HPDE6-E6E7 (cell line): ENCODE results near the gene UGT1A10.

ENCODE experiments used
- DNase-seq: peaks from one replicate; pipeline ENCODE4 v3.0.0; 2011; ENCODE audit warnings: missing footprints; ENCODE audit errors: extremely low spot score

The UGT1A10 gene

DNA sequence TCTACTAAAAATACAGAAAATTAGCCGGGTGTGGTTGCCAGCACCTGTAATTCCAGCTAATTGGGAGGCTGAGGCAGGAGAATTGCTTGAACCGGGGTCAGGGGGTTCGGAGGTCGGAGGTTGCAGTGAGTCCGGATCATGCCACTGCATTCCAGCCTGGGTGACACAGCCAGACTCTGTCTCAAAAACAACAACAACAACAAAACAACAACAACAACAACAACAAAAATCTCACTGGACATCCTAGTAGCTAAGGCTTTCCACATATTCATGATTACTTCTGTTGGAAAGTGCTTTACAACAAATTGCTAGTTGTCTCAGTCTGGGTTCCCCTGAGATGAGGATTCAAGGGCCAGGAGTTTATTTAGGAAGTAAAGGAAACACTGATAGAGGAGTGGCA is 137.6 kb downstream of the UGT1A10 start:
- DNase-seq: no peak

DNA sequence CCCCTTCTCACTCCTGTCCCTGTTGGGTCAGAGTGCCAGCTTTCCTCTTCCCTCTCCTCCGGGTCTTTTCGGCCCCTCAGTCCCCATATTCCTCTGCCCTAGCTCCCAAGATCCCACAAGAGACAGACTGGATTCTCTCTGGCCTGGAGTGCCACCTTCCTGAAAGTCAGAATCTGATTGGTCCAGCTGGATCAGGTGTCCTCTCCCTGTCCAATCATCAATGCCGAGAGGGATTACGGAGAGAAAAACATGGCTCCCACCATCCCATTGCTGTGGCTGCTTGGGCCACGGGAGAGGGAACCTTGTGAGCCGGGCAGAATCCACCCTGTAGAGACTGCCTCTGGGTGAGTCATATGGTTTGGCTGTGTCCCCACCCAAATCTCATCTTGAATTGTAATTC is 139.2 kb downstream of the UGT1A10 start:
- no peak for DNase-seq

- DNase-seq: no peak
Observed at GRCh38 chr2:233778030-233778429, 141.8 kb downstream of the UGT1A10 start, which contains the start of gene MROH2A. MROH2A (plus strand) TSS chr2:233778330; CDS start chr2:233779359, 1,029 bp downstream.

- no peak for DNase-seq
Observed at GRCh38 chr2:233779722-233780121, 143.5 kb downstream of the UGT1A10 start.

DNA sequence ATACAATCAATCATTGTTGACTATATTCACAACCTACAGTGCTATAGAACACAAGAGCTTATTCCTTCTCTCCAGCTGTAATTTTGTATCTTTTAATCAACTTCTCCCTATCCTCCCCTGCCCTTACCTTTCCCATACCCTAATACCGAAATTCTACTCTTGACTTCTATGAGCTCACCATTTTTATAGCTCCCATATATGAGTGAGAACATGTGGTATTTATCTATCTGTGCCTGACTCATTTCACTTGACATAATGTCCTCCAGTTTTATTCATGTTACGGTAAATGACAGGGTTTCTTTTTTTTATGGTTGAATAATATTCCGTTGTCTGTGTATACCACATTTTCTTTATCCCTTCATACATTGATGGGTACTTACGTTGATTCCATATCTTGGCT is 144.5 kb downstream of the UGT1A10 start:
- no peak for DNase-seq

- DNase-seq: no peak
Observed at GRCh38 chr2:233789554-233789953, 153.3 kb downstream of the UGT1A10 start.

DNA sequence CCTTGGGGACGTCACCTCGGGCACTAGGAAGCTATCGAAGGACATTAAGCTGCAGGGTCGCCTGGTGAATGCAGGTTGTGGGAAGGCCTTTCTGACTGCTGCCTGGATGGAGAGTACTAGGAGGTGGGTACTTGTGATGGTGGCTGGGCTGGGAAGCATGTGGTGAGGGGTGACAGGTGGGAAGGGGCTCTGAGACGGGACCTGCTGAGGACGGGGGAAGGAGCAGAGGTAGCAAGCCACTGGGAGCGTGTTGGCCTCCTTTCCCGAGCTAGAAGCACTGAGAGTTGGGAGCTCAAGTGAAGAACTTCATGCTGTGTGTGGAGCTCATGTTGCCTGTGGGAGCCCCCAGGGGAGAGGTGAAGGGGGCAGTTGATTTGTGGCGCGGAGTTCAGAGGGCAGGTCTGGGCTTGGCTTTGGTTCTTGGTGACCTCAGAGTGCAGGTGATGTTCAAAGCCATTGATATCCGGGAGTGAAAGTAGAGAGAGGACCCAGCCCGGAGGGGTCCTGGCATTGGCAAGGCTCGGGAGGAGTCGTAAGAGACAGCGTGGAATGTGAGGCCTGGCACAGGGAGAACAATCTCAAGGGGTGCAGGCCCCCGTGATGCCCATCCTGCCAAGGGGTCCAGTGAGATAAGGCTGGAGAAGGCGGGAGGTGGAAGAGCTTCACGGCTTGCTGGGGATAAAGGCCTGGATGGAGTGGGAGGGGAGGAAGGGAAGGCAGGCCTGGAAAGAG is 155.1 kb downstream of the UGT1A10 start:
- no peak for DNase-seq

DNA sequence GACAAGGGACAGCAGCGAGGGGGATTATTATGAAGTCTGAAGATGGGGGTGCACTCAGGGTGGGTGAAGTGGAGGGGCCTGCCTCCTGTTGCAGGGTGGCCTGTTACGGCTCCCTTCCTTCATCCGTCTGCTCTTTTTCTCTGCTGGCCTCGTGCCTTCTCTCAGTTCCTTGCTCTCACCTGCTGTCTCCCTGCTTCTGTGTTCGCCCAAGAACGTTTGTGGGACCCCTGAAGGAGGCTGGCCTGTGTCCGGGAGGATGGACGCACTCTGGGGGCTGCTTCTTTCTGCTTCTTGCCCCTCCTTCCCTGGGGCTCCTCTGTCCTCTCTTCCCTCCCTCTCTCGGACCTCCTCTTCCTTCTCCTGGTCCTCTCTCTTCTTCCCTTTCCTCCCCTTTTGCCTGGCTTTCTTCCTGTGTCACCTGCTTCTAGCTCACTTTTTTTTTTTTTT is 155.7 kb downstream of the UGT1A10 start:
- no peak for DNase-seq

GRCh38 chr2:233792720-233793119 is 156.5 kb downstream of the UGT1A10 start:
- DNase-seq: no peak

GRCh38 chr2:233793465-233794127 is 157.3 kb downstream of the UGT1A10 start:
- no peak for DNase-seq

GRCh38 chr2:233794128-233794658 is 157.9 kb downstream of the UGT1A10 start:
- DNase-seq: no peak

- no peak for DNase-seq
Observed at GRCh38 chr2:233795735-233796171, 159.5 kb downstream of the UGT1A10 start.

DNA sequence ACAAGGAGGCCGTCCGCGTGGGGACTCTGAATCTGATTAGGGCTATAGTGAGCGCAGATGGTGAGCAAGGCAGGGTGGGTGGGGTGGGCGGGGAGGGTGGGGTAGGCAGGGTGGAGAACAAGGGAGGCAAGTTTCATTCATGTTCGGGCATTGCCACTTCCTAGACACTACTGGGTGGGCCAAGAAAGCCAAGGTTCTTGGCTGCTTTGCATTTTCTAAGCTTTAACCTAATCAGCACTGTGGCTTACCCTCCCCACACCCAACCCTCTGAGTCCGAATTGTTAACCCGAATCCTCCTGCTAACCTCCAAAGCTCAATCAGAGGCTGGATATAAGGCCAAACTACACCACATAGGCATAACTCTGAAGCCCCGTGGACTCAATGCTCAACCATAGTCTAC is 160.0 kb downstream of the UGT1A10 start:
- no peak for DNase-seq

DNA sequence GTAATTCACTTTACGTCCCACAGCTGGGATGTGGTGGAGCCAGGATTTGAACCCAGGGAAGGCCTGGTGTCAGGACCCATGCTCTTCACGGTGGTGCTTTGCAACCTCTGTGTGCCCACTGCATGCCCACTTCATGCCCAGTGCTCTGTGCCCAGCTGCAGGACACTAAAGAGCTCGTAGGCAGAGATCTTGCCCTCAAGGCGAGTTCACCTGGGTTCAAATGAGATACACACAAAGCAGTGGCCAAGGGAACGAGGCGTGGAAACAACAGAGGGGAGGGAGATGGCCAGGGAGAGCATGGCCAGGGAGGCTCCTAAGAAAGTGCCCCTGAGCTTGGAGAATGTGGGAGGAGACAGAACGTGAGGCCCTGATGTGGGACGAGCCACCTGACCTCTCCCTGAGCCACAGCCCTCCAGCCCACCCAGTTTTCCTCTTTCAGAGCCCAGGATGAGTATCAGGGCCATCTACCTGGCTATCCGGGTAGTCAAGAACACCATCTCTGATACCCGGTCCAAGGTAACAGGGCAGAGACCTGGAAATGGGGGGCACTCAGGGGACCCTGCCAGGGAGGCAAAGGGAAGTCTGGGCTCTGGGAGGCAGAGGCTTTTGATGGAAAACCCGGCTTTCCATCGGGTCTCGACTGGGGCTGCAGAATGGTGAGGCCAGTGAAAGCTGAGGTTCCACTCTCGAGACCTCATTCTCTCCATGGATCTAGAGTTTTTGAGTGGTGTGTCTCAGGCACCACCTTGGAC is 162.3 kb downstream of the UGT1A10 start:
- DNase-seq: no peak

DNA sequence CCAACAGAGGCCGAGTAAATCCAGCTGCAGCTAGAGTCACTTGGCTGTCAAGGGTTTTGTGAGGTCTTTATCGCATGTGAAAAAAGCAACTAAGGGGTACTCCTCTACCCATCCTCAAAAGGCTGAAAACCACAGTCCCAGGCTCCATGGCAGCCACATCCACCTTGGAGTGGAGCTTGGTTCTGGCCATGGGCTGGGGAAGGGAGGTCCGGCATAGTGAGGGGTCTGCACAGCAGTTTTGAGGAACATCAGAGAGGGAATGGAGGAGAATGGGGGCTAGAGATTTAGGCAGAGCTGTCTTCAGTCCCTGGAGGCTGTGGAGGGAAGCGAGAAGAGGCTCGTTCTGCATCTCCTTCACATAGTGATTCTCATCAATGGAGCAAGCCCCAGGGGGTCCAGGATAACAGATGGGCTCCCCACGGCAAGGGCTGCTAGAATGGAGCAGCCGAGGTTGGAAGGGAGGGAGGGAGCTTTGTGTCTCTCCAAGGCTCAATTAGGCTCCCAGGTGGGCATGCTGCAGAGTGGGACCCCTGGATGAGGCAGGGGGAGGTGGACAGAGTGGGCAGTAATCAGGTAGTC is 162.9 kb downstream of the UGT1A10 start:
- DNase-seq: no peak

GRCh38 chr2:233799716-233800115 is 163.5 kb downstream of the UGT1A10 start:
- DNase-seq: no peak

GRCh38 chr2:233800208-233800607 is 164.0 kb downstream of the UGT1A10 start:
- DNase-seq: no peak

DNA sequence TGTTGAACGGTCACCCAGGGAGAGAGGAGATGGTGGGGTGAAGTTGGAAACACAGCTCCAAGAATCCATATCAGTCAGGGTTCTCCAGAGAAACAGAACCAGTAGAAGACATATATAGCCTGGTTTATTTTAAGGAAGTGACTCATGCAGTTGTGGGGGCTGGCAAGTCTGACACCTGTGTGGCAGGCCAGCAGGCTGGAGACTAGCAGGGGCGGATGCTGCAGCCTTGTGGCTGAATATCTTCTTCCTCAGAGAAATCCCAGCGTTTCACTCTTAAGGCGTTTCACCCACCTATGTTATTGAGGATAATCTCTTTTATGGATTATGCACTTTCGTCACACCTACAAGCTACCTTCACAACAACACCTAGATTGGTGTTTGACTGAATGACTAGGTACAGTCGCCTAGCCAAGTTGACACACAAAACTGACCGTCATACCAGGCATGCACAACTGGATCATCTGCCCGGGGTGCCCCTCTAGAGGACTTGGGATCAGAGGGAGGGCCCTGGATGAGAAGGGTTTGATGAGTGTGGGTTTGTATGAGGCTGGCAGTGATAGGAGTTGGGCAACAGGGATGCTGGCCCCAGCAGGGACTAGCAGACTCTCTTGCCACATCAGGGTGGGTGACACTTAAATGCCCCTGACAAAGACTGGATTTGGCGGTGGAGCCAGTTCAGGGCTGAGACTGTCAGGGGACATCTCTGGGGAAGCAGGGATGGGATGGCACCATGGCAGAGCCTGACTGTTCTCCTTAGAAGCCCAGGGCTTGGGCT is 165.3 kb downstream of the UGT1A10 start:
- no peak for DNase-seq

DNA sequence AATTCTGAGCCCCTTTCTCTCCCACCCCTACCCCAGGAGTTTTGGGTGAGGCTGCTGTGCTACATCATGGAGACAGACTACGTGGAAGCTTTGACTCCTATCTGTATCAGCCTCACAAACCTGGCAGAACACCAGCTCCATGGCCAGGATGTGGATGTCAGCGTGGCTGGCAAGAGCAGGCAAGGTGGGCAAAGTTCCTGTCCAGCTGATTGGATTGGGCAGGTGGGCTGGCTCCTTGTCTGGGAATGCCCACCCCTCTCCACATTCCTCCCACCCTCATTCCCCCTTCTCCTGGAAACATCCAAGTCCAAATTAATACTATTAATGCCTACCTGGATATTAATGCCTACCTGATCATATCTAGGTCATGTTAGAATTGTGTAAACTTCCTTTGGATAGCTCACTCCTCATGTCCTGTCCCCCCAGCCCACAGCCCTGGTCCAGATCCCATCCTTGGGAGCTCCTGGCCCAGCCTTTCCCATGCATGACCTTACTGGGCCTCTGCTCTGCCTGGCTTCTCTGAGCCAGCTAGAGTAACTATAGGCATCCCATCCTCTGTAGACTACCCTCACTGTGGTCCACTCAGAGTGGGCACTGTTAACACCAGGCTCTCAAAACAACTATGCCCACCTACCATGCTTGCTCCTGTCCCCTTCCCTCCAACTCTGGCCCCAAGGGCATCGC is 166.0 kb downstream of the UGT1A10 start:
- DNase-seq: no peak

GRCh38 chr2:233803292-233803911 is 167.2 kb downstream of the UGT1A10 start:
- DNase-seq: no peak
